ENCODE measurements around the gene PNPLA7.

DNA sequence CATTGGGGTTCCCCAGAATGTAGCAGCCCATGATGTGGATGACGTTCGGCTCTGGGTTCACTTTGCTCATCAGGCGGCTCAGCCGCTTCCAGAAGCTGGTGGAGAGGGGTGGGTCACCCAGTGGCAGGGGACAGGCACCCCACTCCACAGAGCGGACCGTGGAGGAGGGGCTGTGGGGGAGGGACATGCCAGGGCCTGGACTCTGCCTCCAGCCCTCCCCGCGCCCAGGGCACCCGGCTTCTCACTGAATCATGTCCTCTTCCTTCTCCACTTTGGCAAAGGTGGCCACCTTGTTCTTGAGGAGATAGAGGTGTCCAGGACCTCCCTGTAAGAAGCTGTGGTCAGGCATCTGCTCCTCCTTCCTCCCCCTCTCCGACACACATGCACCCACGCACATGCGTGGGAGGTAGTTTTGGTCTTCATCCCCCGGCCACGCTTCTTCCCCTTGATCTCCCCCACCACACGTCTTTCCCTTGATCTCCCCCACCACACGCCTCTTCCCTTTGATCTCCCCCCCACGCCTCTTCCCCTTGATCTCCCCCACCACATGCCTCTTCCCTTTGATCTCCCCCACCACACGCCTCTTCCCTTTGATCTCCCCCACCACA is 100.2 kb downstream of the PNPLA7 start:
- TF ChIP-seq POLR2AphosphoS5 (IDR thresholded peaks at IDR 0.05) (no peak), CTCF (IDR thresholded peaks at IDR 0.05) (no peak), EP300 (IDR thresholded peaks at IDR 0.05) (no peak)
